Neural progenitor cell (in vitro differentiated cells): Measurements from ENCODE around the gene FAM161A.

Experiments used
- CTCF ChIP-seq: fragments of 200-600 bp; sonication (generic); IDR thresholded peaks from 2 replicates; pipeline ENCODE4 v1.5.1; 2017; ENCODE audit warnings: antibody characterized with exemption, mild to moderate bottlenecking
- EZH2 ChIP-seq: fragments of 200-600 bp; sonication (generic); IDR thresholded peaks from 2 replicates; pipeline ENCODE4 v1.6.1; 2017; ENCODE audit warnings: antibody characterized with exemption, mild to moderate bottlenecking, moderate library complexity

GRCh38 chr2:61887717-61888266 is 33.9 kb upstream of the FAM161A start:
- TF ChIP-seq CTCF (no peak), EZH2 (no peak)
